Brain microvascular endothelial cell (primary cell): ENCODE results near the gene ATXN7L3B.

ENCODE experiments used
- DNase-seq: peaks from one replicate; pipeline ENCODE4 v3.0.0-alpha.2; 2020
- H3K27ac ChIP-seq: fragments of 250-450 bp; sonication (Bioruptor Pico); 2 replicates; pipeline ENCODE4 v1.5.1; 2020; ENCODE audit warnings: mild to moderate bottlenecking, moderate library complexity
- H3K27me3 ChIP-seq: fragments of 250-450 bp; sonication (Bioruptor Pico); replicated peaks from 2 replicates; pipeline ENCODE4 v1.5.1; 2020; ENCODE audit warnings: mild to moderate bottlenecking
- H3K36me3 ChIP-seq: fragments of 250-450 bp; sonication (Bioruptor Pico); replicated peaks from 2 replicates; pipeline ENCODE4 v1.5.1; 2020; ENCODE audit warnings: mild to moderate bottlenecking
- H3K4me3 ChIP-seq: 2 replicates; pipeline ENCODE4 v1.5.1; 2011; ENCODE audit warnings: low read depth, mild to moderate bottlenecking, control low read depth, low read length, moderate library complexity
- in situ Hi-C: cut with HindIII; loops from 2 replicates; pipeline ENCODE4 v1.10.0; 2017; ENCODE audit warnings: low sequenced_read_pairs, low pct_ligation_motif_present
- TF ChIP-seq, protein P1 (sequence below): IDR thresholded peaks from 2 replicates; pipeline ENCODE4 v1.5.1; 2011; ENCODE audit warnings: low read depth, mild to moderate bottlenecking, moderate library complexity, low read length, control low read depth, inconsistent platforms; ENCODE audit errors: missing control alignments

Gene ATXN7L3B

GRCh38 chr12:74559728-74560127 is 22.1 kb downstream of the ATXN7L3B start:
- in situ Hi-C loops = no loop called here
- Histone ChIP-seq H3K36me3 (no peaks in the 10 kb centered on the region), H3K27me3 (no peaks in the 10 kb centered on the region), H3K4me3 (no peak overlapping the region), H3K27ac (no peak overlapping the region)
- no peak for DNase-seq
- TF ChIP-seq, protein P1, sequence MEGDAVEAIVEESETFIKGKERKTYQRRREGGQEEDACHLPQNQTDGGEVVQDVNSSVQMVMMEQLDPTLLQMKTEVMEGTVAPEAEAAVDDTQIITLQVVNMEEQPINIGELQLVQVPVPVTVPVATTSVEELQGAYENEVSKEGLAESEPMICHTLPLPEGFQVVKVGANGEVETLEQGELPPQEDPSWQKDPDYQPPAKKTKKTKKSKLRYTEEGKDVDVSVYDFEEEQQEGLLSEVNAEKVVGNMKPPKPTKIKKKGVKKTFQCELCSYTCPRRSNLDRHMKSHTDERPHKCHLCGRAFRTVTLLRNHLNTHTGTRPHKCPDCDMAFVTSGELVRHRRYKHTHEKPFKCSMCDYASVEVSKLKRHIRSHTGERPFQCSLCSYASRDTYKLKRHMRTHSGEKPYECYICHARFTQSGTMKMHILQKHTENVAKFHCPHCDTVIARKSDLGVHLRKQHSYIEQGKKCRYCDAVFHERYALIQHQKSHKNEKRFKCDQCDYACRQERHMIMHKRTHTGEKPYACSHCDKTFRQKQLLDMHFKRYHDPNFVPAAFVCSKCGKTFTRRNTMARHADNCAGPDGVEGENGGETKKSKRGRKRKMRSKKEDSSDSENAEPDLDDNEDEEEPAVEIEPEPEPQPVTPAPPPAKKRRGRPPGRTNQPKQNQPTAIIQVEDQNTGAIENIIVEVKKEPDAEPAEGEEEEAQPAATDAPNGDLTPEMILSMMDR = no peak

- Histone ChIP-seq H3K27me3 (no peaks in the 10 kb centered on the region), H3K36me3 (no peaks in the 10 kb centered on the region), H3K4me3 (no peak overlapping the region), H3K27ac (no peak overlapping the region)
- TF ChIP-seq, protein P1 = no peak
- DNase-seq = no peak
- in situ Hi-C loops = no loop called here
Measured at GRCh38 chr12:74563927-74564326, 26.3 kb downstream of the ATXN7L3B start.

DNA sequence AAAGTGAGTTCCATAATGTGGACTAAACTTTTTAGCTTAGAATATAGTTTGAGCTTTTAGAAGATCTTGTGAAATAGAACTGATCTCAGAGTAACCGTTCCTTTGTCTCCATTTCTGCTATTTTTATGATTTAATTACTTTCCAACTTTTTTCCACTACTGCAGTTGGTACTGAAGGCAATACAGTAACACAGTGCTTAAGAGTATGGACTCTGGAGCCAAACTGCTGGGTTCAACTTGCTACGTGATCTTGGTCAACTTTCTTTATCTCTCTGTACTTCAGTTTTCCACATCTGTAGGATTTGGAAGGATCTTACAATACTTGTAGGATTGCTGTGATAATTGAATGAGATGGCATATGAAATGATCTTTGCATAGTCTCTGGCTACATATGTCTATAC is 40.9 kb downstream of the ATXN7L3B start:
- Histone ChIP-seq H3K36me3 (no peaks in the 10 kb centered on the region), H3K4me3 (no peak overlapping the region), H3K27me3 (no peaks in the 10 kb centered on the region), H3K27ac (no peak overlapping the region)
- TF ChIP-seq, protein P1 = no peak
- in situ Hi-C loops = no loop called here
- no peak for DNase-seq

- no peak overlapping the region for H3K27ac ChIP-seq
- in situ Hi-C loops = no loop called here
- H3K36me3 ChIP-seq = no peaks in the 10 kb centered on the region
- TF ChIP-seq, protein P1 = no peak
- DNase-seq = no peak
- no peak overlapping the region for H3K4me3 ChIP-seq
- H3K27me3 ChIP-seq = no peaks in the 10 kb centered on the region
Measured at GRCh38 chr12:74579446-74579845, 41.8 kb downstream of the ATXN7L3B start.

DNA sequence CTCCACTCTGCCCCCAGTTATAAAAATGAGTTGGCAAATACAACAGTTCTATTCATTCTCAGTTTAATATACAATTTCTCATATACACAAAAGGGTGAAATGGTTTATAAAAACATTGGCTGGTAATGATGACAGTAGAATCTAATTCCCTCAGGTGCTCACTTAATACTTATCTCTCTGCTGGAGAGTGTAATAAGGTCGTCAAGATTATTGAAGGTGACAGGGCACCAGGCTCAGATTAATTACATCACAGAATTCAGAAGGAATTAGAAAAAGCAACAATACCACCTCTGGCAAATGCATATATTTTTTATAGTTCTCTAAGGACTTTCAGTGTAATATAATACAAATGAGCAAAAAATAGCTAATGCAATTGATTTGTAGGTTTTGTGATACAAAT is 42.3 kb downstream of the ATXN7L3B start:
- no peak for DNase-seq
- H3K36me3 ChIP-seq = no peaks in the 10 kb centered on the region
- H3K4me3 ChIP-seq = no peak overlapping the region
- TF ChIP-seq, protein P1 = no peak
- no peak overlapping the region for H3K27ac ChIP-seq
- no peaks in the 10 kb centered on the region for H3K27me3 ChIP-seq
- in situ Hi-C loops = no loop called here

GRCh38 chr12:74581439-74581838 is 43.8 kb downstream of the ATXN7L3B start:
- no peak for DNase-seq
- TF ChIP-seq, protein P1 = no peak
- in situ Hi-C loops = no loop called here

More at GRCh38 chr12:74581439-74581838, 43.8 kb downstream of the ATXN7L3B start:
- Histone ChIP-seq H3K36me3 (no peaks in the 10 kb centered on the region), H3K27ac (no peak overlapping the region), H3K27me3 (no peaks in the 10 kb centered on the region), H3K4me3 (no peak overlapping the region)
